ENCODE measurements around the gene EPS8L2. TPM values are rescaled to one million over a fixed set of nuclear protein-coding genes. Genes with fewer than 3 reads are reported as not detected.

EPS8L2 gene
- polyA plus RNA-seq, 1 experiment: 11.0 TPM

DNA sequence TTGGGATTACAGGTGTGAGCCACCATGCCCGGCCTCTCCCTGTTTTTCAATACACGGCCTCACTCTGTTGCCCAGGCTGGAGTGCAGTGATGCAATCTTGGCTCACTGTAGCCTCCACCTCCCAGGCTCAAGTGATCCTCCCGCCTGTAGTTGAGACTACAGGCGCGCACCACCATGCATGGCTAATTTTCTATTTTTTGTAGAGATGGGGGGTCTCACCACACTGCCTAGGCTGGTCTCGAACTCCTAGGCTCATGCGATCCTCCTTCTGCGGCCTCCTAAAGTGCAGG, 59.7 kb downstream of the EPS8L2 start:
- ChIA-PET POLR2A (no interaction called here), CTCF (interaction anchor here (1.1 kb wide), 1 partner anchor 40 kb away, joined by 3 read pairs; no protein-coding TSS in a partner anchor)
- H3K4me3 ChIP-seq (ENCODE audit: low read depth, low read length): no peak overlapping the region
- no peak for DNase-seq (ENCODE audit: low read depth, low spot score)
- TF ChIP-seq, protein P1, sequence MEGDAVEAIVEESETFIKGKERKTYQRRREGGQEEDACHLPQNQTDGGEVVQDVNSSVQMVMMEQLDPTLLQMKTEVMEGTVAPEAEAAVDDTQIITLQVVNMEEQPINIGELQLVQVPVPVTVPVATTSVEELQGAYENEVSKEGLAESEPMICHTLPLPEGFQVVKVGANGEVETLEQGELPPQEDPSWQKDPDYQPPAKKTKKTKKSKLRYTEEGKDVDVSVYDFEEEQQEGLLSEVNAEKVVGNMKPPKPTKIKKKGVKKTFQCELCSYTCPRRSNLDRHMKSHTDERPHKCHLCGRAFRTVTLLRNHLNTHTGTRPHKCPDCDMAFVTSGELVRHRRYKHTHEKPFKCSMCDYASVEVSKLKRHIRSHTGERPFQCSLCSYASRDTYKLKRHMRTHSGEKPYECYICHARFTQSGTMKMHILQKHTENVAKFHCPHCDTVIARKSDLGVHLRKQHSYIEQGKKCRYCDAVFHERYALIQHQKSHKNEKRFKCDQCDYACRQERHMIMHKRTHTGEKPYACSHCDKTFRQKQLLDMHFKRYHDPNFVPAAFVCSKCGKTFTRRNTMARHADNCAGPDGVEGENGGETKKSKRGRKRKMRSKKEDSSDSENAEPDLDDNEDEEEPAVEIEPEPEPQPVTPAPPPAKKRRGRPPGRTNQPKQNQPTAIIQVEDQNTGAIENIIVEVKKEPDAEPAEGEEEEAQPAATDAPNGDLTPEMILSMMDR (IDR thresholded peaks at IDR 0.05; ENCODE audit: low read depth, low read length): no peak
- H3K27ac ChIP-seq (ENCODE audit: low read depth, low read length): no peak overlapping the region
- H3K27me3 ChIP-seq (ENCODE audit: control insufficient read depth, insufficient read depth, low read length): no peaks in the 10 kb centered on the region
- H3K9me3 ChIP-seq (ENCODE audit: control insufficient read depth, insufficient read depth, low read length): no peaks in the 10 kb centered on the region; the same call in 1 of the 2 replicates

DNA sequence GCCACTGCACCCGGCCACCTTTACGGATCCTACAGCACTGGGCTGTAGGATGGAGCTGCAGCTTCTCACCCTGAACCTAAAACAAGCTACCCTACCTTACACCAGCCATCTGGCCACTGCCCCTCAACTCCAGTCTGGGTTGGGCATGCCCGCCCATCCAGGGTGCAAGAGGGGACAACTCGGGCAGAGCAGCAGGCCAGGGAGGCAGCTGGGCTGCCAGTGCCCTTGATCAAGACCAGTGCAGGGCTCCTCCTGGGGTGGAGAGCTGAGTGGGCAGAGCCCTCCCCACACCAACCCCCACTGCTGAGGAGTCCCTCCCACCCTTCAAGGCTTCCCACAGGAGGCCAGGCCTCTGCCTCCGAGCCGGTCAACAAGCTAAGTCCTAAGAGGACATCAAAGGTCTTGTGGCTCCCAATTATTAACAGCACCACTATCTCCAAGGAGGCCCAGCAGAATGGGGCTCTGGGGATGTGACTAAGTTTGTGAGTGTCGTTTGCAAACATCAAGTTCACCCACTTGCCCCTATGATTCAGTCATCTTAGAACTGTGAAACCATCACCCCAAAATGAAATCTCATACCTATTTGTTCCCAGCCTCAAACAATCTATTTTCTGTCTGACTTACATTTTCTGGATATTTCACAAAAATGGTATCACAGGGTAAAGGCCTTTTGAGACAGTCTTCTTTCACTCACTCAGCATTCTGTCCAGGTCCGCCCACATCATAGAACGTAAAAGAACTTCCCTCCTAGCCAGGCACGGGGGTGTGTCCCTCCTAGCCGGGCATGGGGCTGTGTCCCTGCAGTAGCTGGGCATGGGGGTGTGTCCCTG, 60.3 kb downstream of the EPS8L2 start:
- no peaks in the 10 kb centered on the region for H3K27me3 ChIP-seq (ENCODE audit: control insufficient read depth, insufficient read depth, low read length)
- H3K4me3 ChIP-seq (ENCODE audit: low read depth, low read length): no peak overlapping the region
- H3K27ac ChIP-seq (ENCODE audit: low read depth, low read length): no peak overlapping the region
- no peaks in the 10 kb centered on the region; the same call in 1 of the 2 replicates for H3K9me3 ChIP-seq (ENCODE audit: control insufficient read depth, insufficient read depth, low read length)
- no peak for DNase-seq (ENCODE audit: low read depth, low spot score)
- TF ChIP-seq, protein P1 (IDR thresholded peaks at IDR 0.05; ENCODE audit: low read depth, low read length): no peak
- POLR2A ChIA-PET: no interaction called here
- CTCF ChIA-PET: interaction anchor here (1.1 kb wide), 1 partner anchor 40 kb away, joined by 3 read pairs; no protein-coding TSS in a partner anchor

DNA sequence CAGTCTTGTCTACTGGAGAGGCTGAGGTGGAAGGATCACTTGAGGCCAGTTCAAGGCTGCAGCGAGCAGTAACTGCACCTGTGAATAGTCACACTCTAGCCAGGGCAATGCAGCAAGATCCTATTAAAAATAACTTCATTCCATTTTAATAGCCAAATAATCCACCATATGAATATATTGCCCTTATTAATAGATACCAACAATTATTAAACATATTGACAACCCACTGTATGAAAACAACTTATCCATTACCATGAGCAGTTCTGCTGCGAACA, 60.8 kb downstream of the EPS8L2 start:
- ChIA-PET CTCF (no interaction called here), POLR2A (no interaction called here)
- DNase-seq (ENCODE audit: low read depth, low spot score): no peak
- Histone ChIP-seq H3K9me3 (ENCODE audit: control insufficient read depth, insufficient read depth, low read length) (no peaks in the 10 kb centered on the region; the same call in 1 of the 2 replicates), H3K27ac (ENCODE audit: low read depth, low read length) (no peak overlapping the region), H3K4me3 (ENCODE audit: low read depth, low read length) (no peak overlapping the region), H3K27me3 (ENCODE audit: control insufficient read depth, insufficient read depth, low read length) (no peaks in the 10 kb centered on the region)
- TF ChIP-seq, protein P1 (IDR thresholded peaks at IDR 0.05; ENCODE audit: low read depth, low read length): no peak

DNA sequence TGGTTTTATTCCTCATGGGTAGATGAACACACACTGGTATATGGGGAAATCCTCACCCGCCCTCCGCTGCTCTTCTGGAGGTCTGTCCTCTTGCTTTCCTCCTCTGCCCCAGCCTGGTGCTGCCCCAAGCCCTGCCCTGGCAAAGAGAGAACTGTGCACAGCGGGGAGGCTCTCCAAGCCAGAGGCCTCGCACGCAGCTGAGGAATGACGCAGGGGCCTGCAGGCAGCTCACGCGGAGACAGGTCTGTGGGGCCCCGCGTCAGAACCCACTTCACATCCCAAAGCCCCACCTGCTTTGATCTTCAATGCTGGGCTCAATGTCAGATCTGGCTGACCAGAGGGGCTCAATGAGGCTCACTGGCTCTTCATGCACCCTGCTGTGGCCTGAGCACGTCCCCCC, 61.2 kb downstream of the EPS8L2 start:
- Histone ChIP-seq H3K4me3 (ENCODE audit: low read depth, low read length) (no peak overlapping the region), H3K27me3 (ENCODE audit: control insufficient read depth, insufficient read depth, low read length) (no peaks in the 10 kb centered on the region), H3K27ac (ENCODE audit: low read depth, low read length) (no peak overlapping the region), H3K9me3 (ENCODE audit: control insufficient read depth, insufficient read depth, low read length) (no peaks in the 10 kb centered on the region; the same call in 1 of the 2 replicates)
- DNase-seq (ENCODE audit: low read depth, low spot score): no peak
- POLR2A ChIA-PET: no interaction called here
- CTCF ChIA-PET: no interaction called here
- TF ChIP-seq, protein P1 (IDR thresholded peaks at IDR 0.05; ENCODE audit: low read depth, low read length): no peak

DNA sequence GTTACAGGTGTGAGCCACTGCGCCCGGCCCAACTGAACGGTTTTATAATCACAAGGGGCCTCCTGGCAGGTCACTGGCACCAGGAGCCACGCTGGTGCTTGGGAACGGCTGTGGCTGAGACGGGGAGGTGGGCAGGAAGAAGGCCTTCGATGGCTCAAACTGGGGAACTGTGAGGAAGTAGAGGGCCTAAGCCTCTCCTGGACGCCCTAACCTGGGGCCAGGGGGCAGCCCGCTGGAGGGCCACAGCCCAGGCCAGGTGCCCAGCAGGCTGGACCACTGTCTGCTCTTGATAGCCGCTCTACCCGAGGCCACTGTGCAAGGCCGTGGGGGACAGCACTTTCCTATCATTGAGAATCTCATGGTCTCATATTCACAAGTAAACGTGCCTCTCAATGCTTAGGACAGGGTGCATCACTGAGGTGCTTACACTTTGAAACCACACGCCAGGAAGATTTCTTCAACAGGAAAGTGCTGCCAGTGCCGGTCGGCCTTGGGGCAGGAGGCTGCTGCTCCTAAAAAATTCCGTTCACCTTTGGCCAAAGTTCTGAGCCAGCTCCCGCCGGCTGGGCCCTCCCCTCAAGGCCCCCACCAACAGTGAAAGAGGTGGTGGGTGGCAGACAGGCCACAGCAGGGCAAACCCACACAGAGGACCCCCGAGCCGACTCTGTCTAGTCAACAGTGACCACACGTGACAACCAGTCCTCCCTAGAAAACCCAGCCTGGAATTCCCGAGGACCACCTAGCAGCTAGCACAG, 64.0 kb downstream of the EPS8L2 start:
- TF ChIP-seq, protein P1 (IDR thresholded peaks at IDR 0.05; ENCODE audit: low read depth, low read length): no peak
- no peaks in the 10 kb centered on the region for H3K27me3 ChIP-seq (ENCODE audit: control insufficient read depth, insufficient read depth, low read length)
- no peak overlapping the region for H3K4me3 ChIP-seq (ENCODE audit: low read depth, low read length)
- no peaks in the 10 kb centered on the region for H3K9me3 ChIP-seq (ENCODE audit: control insufficient read depth, insufficient read depth, low read length)
- no peak overlapping the region for H3K27ac ChIP-seq (ENCODE audit: low read depth, low read length)
- ChIA-PET POLR2A (no interaction called here), CTCF (no interaction called here)
- no peak for DNase-seq (ENCODE audit: low read depth, low spot score)
